HG02852 (cell line): ENCODE measurements around the gene ULK1.

Experiments used
- ATAC-seq: cut with Tn5 transposase; IDR thresholded peaks from one replicate; pipeline ENCODE4 v1.9.1; 2021; ENCODE audit warnings: mild to moderate bottlenecking, moderate library complexity; ENCODE audit not compliant: unreplicated experiment

ULK1 gene

DNA sequence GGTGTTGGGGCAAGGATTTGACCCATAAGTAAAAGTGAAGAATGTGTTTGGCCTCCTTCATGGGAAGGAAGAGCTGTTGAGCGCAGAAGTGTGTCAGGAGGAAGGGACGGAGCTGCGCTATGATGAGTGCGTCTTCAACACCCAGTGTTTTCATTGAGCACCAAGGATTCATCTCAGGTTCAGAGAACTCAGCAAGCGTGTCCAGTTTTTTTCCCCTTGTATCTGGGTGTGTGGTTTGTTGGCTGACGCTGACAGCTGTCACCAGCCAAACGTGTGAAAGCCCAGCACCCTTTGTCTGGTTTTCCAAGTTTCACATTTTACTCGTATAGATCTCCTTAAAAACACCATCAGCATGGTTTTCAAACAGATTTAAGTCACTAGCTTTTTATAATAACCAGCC lies 67.6 kb downstream of the ULK1 start:
- no peak for ATAC-seq

- no peak for ATAC-seq
Measured at GRCh38 chr12:131963381-131963780, 69.0 kb downstream of the ULK1 start.

DNA sequence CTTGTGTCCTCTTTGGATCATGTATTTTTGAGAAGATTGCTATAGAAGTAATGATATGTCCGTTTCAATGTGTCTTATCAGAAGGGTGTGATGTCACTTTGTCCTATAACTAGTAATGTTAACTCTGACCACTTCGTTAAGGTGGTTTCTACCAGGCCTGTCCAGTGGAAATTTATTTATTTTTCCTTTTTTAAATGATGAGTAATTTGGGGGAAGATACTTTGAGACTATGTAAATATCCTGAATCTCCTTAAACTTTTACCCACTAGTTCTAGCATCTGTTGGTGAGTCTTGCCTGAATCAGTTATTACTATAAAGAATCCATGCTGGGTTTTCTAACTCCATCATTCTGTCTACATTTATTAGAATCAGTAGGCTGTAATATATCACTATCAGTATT lies 70.7 kb downstream of the ULK1 start:
- no peak for ATAC-seq

- no peak for ATAC-seq
Measured at GRCh38 chr12:131971226-131971625, 76.8 kb downstream of the ULK1 start.
